GM12892 (cell line): Measurements from ENCODE around the gene HES5.

Experiments
- DNase-seq: peaks from one replicate; pipeline ENCODE4 v3.0.0; 2011; ENCODE audit not compliant: insufficient read length
- FAIRE-seq: peaks from 2 replicates; lab custom pipeline; 2011; peaks lifted over from hg19 to GRCh38; lab: Jason Lieb, UNC
- POLR2A ChIP-seq: IDR thresholded peaks from 2 replicates; pipeline ENCODE4 v1.6.1; 2011; ENCODE audit warnings: low read depth, low read length, control low read depth
- POLR2AphosphoS5 ChIP-seq: IDR thresholded peaks from 2 replicates; pipeline ENCODE4 v1.6.1; 2011; ENCODE audit warnings: low read depth, low read length, control low read depth
- TAF1 ChIP-seq: IDR thresholded peaks from 2 replicates; pipeline ENCODE4 v1.6.1; 2011; ENCODE audit warnings: low read depth, mild to moderate bottlenecking, control low read depth, low read length, borderline replicate concordance

Gene HES5

GRCh38 chr1:2548068-2548589, 18.1 kb upstream of the HES5 start:
- TF ChIP-seq POLR2A (no peak), TAF1 (0 out of 2 replicates have a peak, but pooled peaks have one; percentile 51)
- FAIRE-seq (no peak), DNase-seq (peak; percentile 79)

DNA sequence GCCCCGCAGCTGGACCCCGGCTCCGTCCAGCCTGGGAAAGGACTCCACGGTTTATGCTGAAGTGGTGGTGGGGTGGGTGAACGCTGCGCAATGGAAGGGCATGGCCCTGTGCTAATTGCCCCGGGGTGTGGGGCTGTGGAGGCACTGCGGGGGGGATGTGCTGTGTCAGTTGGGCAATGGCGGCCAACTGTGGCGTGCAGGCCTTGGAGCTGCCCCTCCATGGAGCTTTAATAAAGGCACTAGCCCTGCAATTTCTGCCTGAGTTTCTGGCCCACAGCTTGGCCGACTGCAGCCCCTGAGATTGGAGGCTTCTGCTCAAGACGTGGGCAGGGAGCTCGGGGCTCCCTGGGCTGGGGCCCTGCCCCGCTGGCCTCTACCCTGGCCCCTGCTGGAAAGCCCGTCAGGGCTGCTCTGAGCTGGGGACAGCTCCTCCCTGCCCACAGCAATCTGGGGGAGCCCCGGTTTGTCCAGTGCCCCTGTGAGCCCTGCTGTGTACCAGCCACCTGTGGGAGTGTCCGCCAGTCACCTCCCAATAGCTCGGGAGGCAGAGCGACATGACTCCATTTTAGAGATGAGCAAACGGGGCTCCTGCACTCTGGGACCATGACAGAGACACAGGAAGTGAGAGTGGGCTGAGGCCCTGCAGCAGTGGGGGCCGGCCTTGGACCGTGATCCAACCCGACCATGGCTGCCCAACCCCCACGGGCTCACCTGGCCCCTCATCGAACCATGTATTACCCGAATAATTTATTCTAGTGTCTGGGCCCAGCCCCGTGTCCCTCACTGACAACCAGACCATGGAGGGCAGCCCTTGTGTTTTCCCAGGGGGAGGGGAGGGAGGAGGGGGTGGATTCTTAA, 17.4 kb upstream of the HES5 start:
- peak; percentile 66 for DNase-seq
- FAIRE-seq = peak; percentile 91
- peak; percentile 31; the same call in 1 of the 2 replicates for TF ChIP-seq POLR2A
- TF ChIP-seq POLR2AphosphoS5 = no peak; the same call in 1 of the 2 replicates
- 0 out of 2 replicates have a peak, but pooled peaks have one; percentile 46 for TF ChIP-seq TAF1

- DNase-seq (peak; percentile 90), FAIRE-seq (peak; percentile 95)
- TF ChIP-seq POLR2A (no peak), TAF1 (no peak), POLR2AphosphoS5 (no peak; the same call in 1 of the 2 replicates)
Observed at GRCh38 chr1:2546515-2547209, 16.6 kb upstream of the HES5 start.

GRCh38 chr1:2545754-2546514, 15.9 kb upstream of the HES5 start:
- DNase-seq (peak; percentile 98), FAIRE-seq (peak; percentile 87)
- peak; percentile 86 for TF ChIP-seq POLR2AphosphoS5
- peak; percentile 93 for TF ChIP-seq POLR2A
- peak; percentile 50; the same call in 1 of the 2 replicates for TF ChIP-seq TAF1

- DNase-seq (no peak), FAIRE-seq (no peak)
- TF ChIP-seq POLR2A (no peak), TAF1 (no peak), POLR2AphosphoS5 (no peak)
Observed at GRCh38 chr1:2544875-2545640, 15.0 kb upstream of the HES5 start.

- DNase-seq (no peak), FAIRE-seq (no peak)
- no peak for TF ChIP-seq POLR2A
Observed at GRCh38 chr1:2544093-2544874, 14.2 kb upstream of the HES5 start.

- FAIRE-seq (no peak), DNase-seq (no peak)
- TF ChIP-seq POLR2AphosphoS5 (no peak), TAF1 (no peak), POLR2A (no peak)
Observed at GRCh38 chr1:2543543-2544092, 13.6 kb upstream of the HES5 start.

DNA sequence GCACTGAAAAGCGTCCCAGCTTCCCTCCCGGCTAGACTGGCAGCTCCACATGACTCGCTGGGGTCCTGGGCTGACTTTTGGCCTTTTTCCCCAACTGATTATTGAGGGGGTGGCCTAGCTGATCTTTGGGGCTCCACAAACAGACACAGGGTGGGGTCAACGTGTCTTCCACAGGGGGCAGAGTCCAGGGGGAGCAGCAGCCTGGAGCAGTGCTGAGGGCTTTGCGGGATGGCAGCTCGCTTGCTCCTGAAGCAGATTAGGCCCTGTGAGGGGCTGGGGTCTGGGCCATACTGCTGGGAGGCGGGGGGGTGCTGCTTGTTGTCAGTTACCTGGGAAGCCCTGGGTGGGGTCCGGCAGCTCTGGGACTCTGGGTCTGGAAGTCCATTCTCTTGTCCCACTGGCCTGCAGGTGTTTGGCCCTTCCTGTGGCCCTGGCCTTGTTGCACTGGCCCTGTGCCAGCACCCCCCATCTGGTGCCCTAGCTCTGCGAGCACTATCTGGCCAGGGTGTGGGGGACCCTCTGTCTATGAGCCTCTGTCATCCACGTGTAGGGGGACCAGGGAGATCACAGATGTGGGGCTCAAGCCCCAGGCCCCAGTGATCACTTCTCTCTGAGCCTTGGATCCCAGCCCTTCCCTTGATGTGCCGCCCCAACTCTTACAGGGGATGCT, 12.3 kb upstream of the HES5 start:
- DNase-seq (no peak), FAIRE-seq (no peak)
- no peak for TF ChIP-seq POLR2AphosphoS5
- no peak for TF ChIP-seq TAF1
- no peak for TF ChIP-seq POLR2A

DNA sequence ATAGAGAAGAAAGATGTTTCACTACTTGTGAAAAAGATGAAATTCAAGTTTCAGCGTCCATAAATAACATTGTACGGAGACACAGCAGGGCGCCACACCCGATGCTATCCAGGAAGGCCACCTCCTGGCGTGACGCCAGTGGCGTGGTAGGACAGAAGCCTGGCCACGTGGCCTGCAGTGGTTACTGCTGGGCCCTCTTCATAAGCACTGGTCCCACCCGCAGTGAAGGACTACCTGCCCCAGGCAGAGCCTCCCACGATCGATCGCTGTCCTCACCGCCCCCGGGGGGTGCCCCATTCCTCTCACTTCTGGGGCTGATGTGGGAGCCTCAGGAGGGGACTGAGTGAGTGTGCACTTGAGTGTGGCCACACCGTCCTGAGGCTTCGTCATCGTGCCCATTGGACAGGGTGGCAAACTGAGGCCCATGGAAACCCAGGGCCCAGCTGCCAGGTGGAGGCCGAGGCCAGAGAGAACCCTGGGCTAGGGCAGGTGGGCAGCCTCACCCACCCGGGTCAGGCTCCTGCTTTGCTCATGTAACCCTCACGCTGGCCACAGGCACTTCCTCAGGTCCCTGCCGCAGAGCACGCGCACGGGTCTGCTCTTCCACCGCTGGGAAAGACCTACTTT, 11.7 kb upstream of the HES5 start:
- FAIRE-seq (no peak), DNase-seq (no peak)
- TF ChIP-seq POLR2A (no peak), POLR2AphosphoS5 (no peak), TAF1 (no peak)
